ENCODE results near the gene MSL1.

MSL1 gene

GRCh38 chr17:40091691-40092397 lies 29.9 kb upstream of the MSL1 start:
- DNase-seq (ENCODE audit: low read depth), result no peak

GRCh38 chr17:40092581-40092980 lies 29.2 kb upstream of the MSL1 start:
- no peak for DNase-seq (ENCODE audit: low read depth)

GRCh38 chr17:40093005-40093579 lies 28.7 kb upstream of the MSL1 start:
- DNase-seq (ENCODE audit: low read depth), result no peak

GRCh38 chr17:40093580-40094201 lies 28.1 kb upstream of the MSL1 start:
- DNase-seq (ENCODE audit: low read depth), result no peak

GRCh38 chr17:40094874-40095273 lies 26.9 kb upstream of the MSL1 start:
- DNase-seq (ENCODE audit: low read depth), result no peak

- DNase-seq (ENCODE audit: low read depth), result no peak
Measured at GRCh38 chr17:40095351-40095943, 26.3 kb upstream of the MSL1 start.

GRCh38 chr17:40095944-40096791 lies 25.6 kb upstream of the MSL1 start:
- peak; percentile 70 for DNase-seq (ENCODE audit: low read depth)

- DNase-seq (ENCODE audit: low read depth), result no peak
Measured at GRCh38 chr17:40097087-40097486, 24.7 kb upstream of the MSL1 start.

GRCh38 chr17:40097931-40098845 lies 23.6 kb upstream of the MSL1 start:
- no peak for DNase-seq (ENCODE audit: low read depth)

- peak; percentile 97 for DNase-seq (ENCODE audit: low read depth)
Measured at GRCh38 chr17:40098846-40099618, 22.7 kb upstream of the MSL1 start.

- DNase-seq (ENCODE audit: low read depth), result no peak
Measured at GRCh38 chr17:40099619-40100418, 22.0 kb upstream of the MSL1 start.

GRCh38 chr17:40100419-40100668 lies 21.4 kb upstream of the MSL1 start, which contains the start of gene NR1D1:
TSS of gene NR1D1 (minus strand) at chr17:40100589. CDS start at chr17:40100094, 495 bp downstream.
- DNase-seq (ENCODE audit: low read depth), result no peak

- peak; percentile 83 for DNase-seq (ENCODE audit: low read depth)
Measured at GRCh38 chr17:40100669-40101366, 21.0 kb upstream of the MSL1 start.

- no peak for DNase-seq (ENCODE audit: low read depth)
Measured at GRCh38 chr17:40101367-40102210, 20.2 kb upstream of the MSL1 start.

- no peak for DNase-seq (ENCODE audit: low read depth)
Measured at GRCh38 chr17:40103071-40103661, 18.6 kb upstream of the MSL1 start.

- DNase-seq (ENCODE audit: low read depth), result no peak
Measured at GRCh38 chr17:40103688-40104087, 18.1 kb upstream of the MSL1 start.
